Raji (cell line): ENCODE data around the gene GSG1L2.

Experiments
- POLR2A ChIP-seq: IDR thresholded peaks from 2 replicates; pipeline ENCODE4 v1.6.1; 2011; ENCODE audit warnings: low read depth, low read length, control low read depth; ENCODE audit not compliant: insufficient read depth

GSG1L2 gene

GRCh38 chr17:9821921-9822320 lies at the start of gene GSG1L2:
Gene GSG1L2 (minus strand): TSS chr17:9822079. CDS start chr17:9822071, 8 bp downstream.
- TF ChIP-seq POLR2A, result no peak

- no peak for TF ChIP-seq POLR2A
Measured at GRCh38 chr17:9868552-9868951, 46.7 kb upstream of the GSG1L2 start.

GRCh38 chr17:9865586-9865985 lies 43.7 kb upstream of the GSG1L2 start:
- TF ChIP-seq POLR2A, result no peak

GRCh38 chr17:9862949-9863348 lies 41.1 kb upstream of the GSG1L2 start:
- TF ChIP-seq POLR2A, result no peak

- TF ChIP-seq POLR2A, result no peak
Measured at GRCh38 chr17:9862220-9862619, 40.3 kb upstream of the GSG1L2 start.

GRCh38 chr17:9860851-9861250 lies 39.0 kb upstream of the GSG1L2 start:
- TF ChIP-seq POLR2A, result no peak

GRCh38 chr17:9859781-9860180 lies 37.9 kb upstream of the GSG1L2 start:
- no peak for TF ChIP-seq POLR2A

- TF ChIP-seq POLR2A, result no peak
Measured at GRCh38 chr17:9855036-9855435, 33.2 kb upstream of the GSG1L2 start.

- no peak for TF ChIP-seq POLR2A
Measured at GRCh38 chr17:9854255-9854654, 32.4 kb upstream of the GSG1L2 start.

GRCh38 chr17:9850151-9850550 lies 28.3 kb upstream of the GSG1L2 start:
- TF ChIP-seq POLR2A, result no peak

GRCh38 chr17:9845306-9845705 lies 23.4 kb upstream of the GSG1L2 start:
- no peak for TF ChIP-seq POLR2A

GRCh38 chr17:9844153-9844552 lies 22.3 kb upstream of the GSG1L2 start:
- TF ChIP-seq POLR2A, result no peak

GRCh38 chr17:9843152-9844010 lies 21.5 kb upstream of the GSG1L2 start:
- no peak for TF ChIP-seq POLR2A

GRCh38 chr17:9842057-9842758 lies 20.3 kb upstream of the GSG1L2 start:
- no peak for TF ChIP-seq POLR2A

- TF ChIP-seq POLR2A, result no peak
Measured at GRCh38 chr17:9839433-9839832, 17.6 kb upstream of the GSG1L2 start.
